ENCODE results near the gene ALDH16A1.

DNA sequence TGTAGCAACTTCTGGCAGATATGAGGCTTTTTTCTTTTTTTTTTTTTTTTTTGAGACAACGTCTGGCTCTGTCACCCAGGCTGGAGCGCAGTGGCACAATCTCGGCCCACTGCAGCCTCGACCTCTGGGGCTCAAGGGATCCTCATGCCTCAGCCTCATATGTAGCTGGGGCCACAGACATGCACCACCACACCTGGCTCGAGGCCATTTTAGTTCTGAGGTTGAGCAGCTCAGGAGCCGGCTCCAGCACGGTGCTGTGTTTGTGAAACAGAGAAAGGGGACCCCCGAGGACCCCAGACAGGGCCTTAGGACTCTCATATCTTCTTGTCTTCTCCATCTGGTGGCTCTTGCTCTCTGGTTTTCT lies 17.6 kb downstream of the ALDH16A1 start:
- TF ChIP-seq, protein P1, sequence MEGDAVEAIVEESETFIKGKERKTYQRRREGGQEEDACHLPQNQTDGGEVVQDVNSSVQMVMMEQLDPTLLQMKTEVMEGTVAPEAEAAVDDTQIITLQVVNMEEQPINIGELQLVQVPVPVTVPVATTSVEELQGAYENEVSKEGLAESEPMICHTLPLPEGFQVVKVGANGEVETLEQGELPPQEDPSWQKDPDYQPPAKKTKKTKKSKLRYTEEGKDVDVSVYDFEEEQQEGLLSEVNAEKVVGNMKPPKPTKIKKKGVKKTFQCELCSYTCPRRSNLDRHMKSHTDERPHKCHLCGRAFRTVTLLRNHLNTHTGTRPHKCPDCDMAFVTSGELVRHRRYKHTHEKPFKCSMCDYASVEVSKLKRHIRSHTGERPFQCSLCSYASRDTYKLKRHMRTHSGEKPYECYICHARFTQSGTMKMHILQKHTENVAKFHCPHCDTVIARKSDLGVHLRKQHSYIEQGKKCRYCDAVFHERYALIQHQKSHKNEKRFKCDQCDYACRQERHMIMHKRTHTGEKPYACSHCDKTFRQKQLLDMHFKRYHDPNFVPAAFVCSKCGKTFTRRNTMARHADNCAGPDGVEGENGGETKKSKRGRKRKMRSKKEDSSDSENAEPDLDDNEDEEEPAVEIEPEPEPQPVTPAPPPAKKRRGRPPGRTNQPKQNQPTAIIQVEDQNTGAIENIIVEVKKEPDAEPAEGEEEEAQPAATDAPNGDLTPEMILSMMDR (IDR thresholded peaks at IDR 0.05) = no peak
- no peak for TF ChIP-seq POLR2A (IDR thresholded peaks at IDR 0.05)
